CD4-positive, alpha-beta T cell treated with Interferon alpha-2 for 1 hour (primary cell): Measurements from ENCODE around the gene SLC15A1.

Source experiments
- DNase-seq, 2 donors: peaks; one replicate each; pipeline ENCODE4 v3.0.0-alpha.2; 2020 to 2022

Gene SLC15A1

GRCh38 chr13:98752467-98753290 is at the start of gene SLC15A1:
TSS of gene SLC15A1 (minus strand) at chr13:98752672. CDS start at chr13:98752598, 74 bp downstream.
- no peak for DNase-seq

- DNase-seq: no peak
These were observed 49.4 kb upstream of the SLC15A1 start for GRCh38 chr13:98801626-98802418.

- no peak for DNase-seq
These were observed 47.6 kb upstream of the SLC15A1 start for GRCh38 chr13:98800078-98800477.

- no peak for DNase-seq
These were observed 46.6 kb upstream of the SLC15A1 start for GRCh38 chr13:98798849-98799645.

GRCh38 chr13:98797456-98797855 is 45.0 kb upstream of the SLC15A1 start:
- DNase-seq: no peak

GRCh38 chr13:98796798-98797197 is 44.3 kb upstream of the SLC15A1 start:
- no peak for DNase-seq

GRCh38 chr13:98796191-98796590 is 43.7 kb upstream of the SLC15A1 start:
- no peak for DNase-seq

- DNase-seq: no peak
These were observed 42.7 kb upstream of the SLC15A1 start for GRCh38 chr13:98795220-98795619.

- DNase-seq: no peak
These were observed 42.0 kb upstream of the SLC15A1 start for GRCh38 chr13:98794498-98794897.

- no peak for DNase-seq
These were observed 40.5 kb upstream of the SLC15A1 start for GRCh38 chr13:98792785-98793495.

- DNase-seq: no peak
These were observed 39.8 kb upstream of the SLC15A1 start for GRCh38 chr13:98792321-98792720.

- DNase-seq: no peak
These were observed 39.1 kb upstream of the SLC15A1 start for GRCh38 chr13:98791611-98792010.

- no peak for DNase-seq
These were observed 35.5 kb upstream of the SLC15A1 start for GRCh38 chr13:98787996-98788395.

GRCh38 chr13:98787173-98787572 is 34.7 kb upstream of the SLC15A1 start:
- DNase-seq: no peak

GRCh38 chr13:98786023-98786422 is 33.6 kb upstream of the SLC15A1 start:
- no peak for DNase-seq

- DNase-seq: no peak
These were observed 32.9 kb upstream of the SLC15A1 start for GRCh38 chr13:98785405-98785804.

GRCh38 chr13:98784666-98785065 is 32.2 kb upstream of the SLC15A1 start:
- no peak for DNase-seq

GRCh38 chr13:98783856-98784478 is 31.5 kb upstream of the SLC15A1 start:
- DNase-seq: no peak

GRCh38 chr13:98782654-98783053 is 30.2 kb upstream of the SLC15A1 start:
- DNase-seq: no peak

- DNase-seq: no peak
These were observed 29.4 kb upstream of the SLC15A1 start for GRCh38 chr13:98781905-98782304.

GRCh38 chr13:98781470-98781869 is 29.0 kb upstream of the SLC15A1 start:
- no peak for DNase-seq

- DNase-seq: no peak
These were observed 28.6 kb upstream of the SLC15A1 start for GRCh38 chr13:98781045-98781444.
